ENCODE results near the gene TMPRSS3.

TMPRSS3 gene

GRCh38 chr21:42417533-42417932 is 21.7 kb upstream of the TMPRSS3 start:
- Histone ChIP-seq H3K27ac (ENCODE audit: low read depth, low read length) (no peak overlapping the region), H3K4me3 (ENCODE audit: low read depth, low read length) (no peak overlapping the region), H3K4me1 (ENCODE audit: control insufficient read depth, insufficient read depth, low read length) (peaks cover 3% of the 10 kb centered on the region; the same call in 1 of the 2 replicates), H3K9ac (ENCODE audit: low read depth, low read length) (no peak overlapping the region), H3K36me3 (ENCODE audit: control insufficient read depth, insufficient read depth, low read length) (no peaks in the 10 kb centered on the region), H3K9me3 (ENCODE audit: control insufficient read depth, insufficient read depth, low read length) (no peaks in the 10 kb centered on the region), H3K27me3 (ENCODE audit: control insufficient read depth, insufficient read depth, low read length) (no peaks in the 10 kb centered on the region)

- H3K27me3 ChIP-seq (ENCODE audit: control insufficient read depth, insufficient read depth, low read length): no peaks in the 10 kb centered on the region
- H3K27ac ChIP-seq (ENCODE audit: low read depth, low read length): peak overlapping the region; percentile 55
- no peaks in the 10 kb centered on the region for H3K36me3 ChIP-seq (ENCODE audit: control insufficient read depth, insufficient read depth, low read length)
- H3K4me1 ChIP-seq (ENCODE audit: control insufficient read depth, insufficient read depth, low read length): peaks cover 3% of the 10 kb centered on the region; the same call in 1 of the 2 replicates
- H3K9ac ChIP-seq (ENCODE audit: low read depth, low read length): no peak overlapping the region
- H3K4me3 ChIP-seq (ENCODE audit: low read depth, low read length): no peak overlapping the region
- no peaks in the 10 kb centered on the region for H3K9me3 ChIP-seq (ENCODE audit: control insufficient read depth, insufficient read depth, low read length)
Measured at GRCh38 chr21:42414928-42415769, 19.3 kb upstream of the TMPRSS3 start.

- H3K4me1 ChIP-seq (ENCODE audit: control insufficient read depth, insufficient read depth, low read length): peaks cover 7% of the 10 kb centered on the region; the same call in 1 of the 2 replicates
- H3K4me3 ChIP-seq (ENCODE audit: low read depth, low read length): no peak overlapping the region
- no peaks in the 10 kb centered on the region for H3K36me3 ChIP-seq (ENCODE audit: control insufficient read depth, insufficient read depth, low read length)
- no peaks in the 10 kb centered on the region for H3K9me3 ChIP-seq (ENCODE audit: control insufficient read depth, insufficient read depth, low read length)
- H3K9ac ChIP-seq (ENCODE audit: low read depth, low read length): no peak overlapping the region
- no peak overlapping the region for H3K27ac ChIP-seq (ENCODE audit: low read depth, low read length)
- no peaks in the 10 kb centered on the region for H3K27me3 ChIP-seq (ENCODE audit: control insufficient read depth, insufficient read depth, low read length)
Measured at GRCh38 chr21:42414553-42414927, 18.7 kb upstream of the TMPRSS3 start.

- Histone ChIP-seq H3K4me1 (ENCODE audit: control insufficient read depth, insufficient read depth, low read length) (peaks cover 7% of the 10 kb centered on the region; the same call in 1 of the 2 replicates), H3K4me3 (ENCODE audit: low read depth, low read length) (no peak overlapping the region)
Measured at GRCh38 chr21:42414066-42414465, 18.2 kb upstream of the TMPRSS3 start.

GRCh38 chr21:42413500-42413899 is 17.6 kb upstream of the TMPRSS3 start:
- Histone ChIP-seq H3K27me3 (ENCODE audit: control insufficient read depth, insufficient read depth, low read length) (no peaks in the 10 kb centered on the region), H3K4me1 (ENCODE audit: control insufficient read depth, insufficient read depth, low read length) (peaks cover 7% of the 10 kb centered on the region; the same call in 1 of the 2 replicates), H3K36me3 (ENCODE audit: control insufficient read depth, insufficient read depth, low read length) (no peaks in the 10 kb centered on the region), H3K9me3 (ENCODE audit: control insufficient read depth, insufficient read depth, low read length) (no peaks in the 10 kb centered on the region), H3K9ac (ENCODE audit: low read depth, low read length) (no peak overlapping the region), H3K4me3 (ENCODE audit: low read depth, low read length) (no peak overlapping the region), H3K27ac (ENCODE audit: low read depth, low read length) (no peak overlapping the region)

More at GRCh38 chr21:42414066-42414465, 18.2 kb upstream of the TMPRSS3 start:
- Histone ChIP-seq H3K9ac (ENCODE audit: low read depth, low read length) (no peak overlapping the region), H3K36me3 (ENCODE audit: control insufficient read depth, insufficient read depth, low read length) (no peaks in the 10 kb centered on the region), H3K27ac (ENCODE audit: low read depth, low read length) (no peak overlapping the region), H3K27me3 (ENCODE audit: control insufficient read depth, insufficient read depth, low read length) (no peaks in the 10 kb centered on the region), H3K9me3 (ENCODE audit: control insufficient read depth, insufficient read depth, low read length) (no peaks in the 10 kb centered on the region)

GRCh38 chr21:42413093-42413492 is 17.2 kb upstream of the TMPRSS3 start:
- Histone ChIP-seq H3K36me3 (ENCODE audit: control insufficient read depth, insufficient read depth, low read length) (no peaks in the 10 kb centered on the region), H3K27ac (ENCODE audit: low read depth, low read length) (no peak overlapping the region), H3K4me1 (ENCODE audit: control insufficient read depth, insufficient read depth, low read length) (peaks cover 7% of the 10 kb centered on the region; the same call in 1 of the 2 replicates), H3K4me3 (ENCODE audit: low read depth, low read length) (no peak overlapping the region), H3K9me3 (ENCODE audit: control insufficient read depth, insufficient read depth, low read length) (no peaks in the 10 kb centered on the region), H3K9ac (ENCODE audit: low read depth, low read length) (no peak overlapping the region), H3K27me3 (ENCODE audit: control insufficient read depth, insufficient read depth, low read length) (no peaks in the 10 kb centered on the region)

GRCh38 chr21:42412636-42412933 is 16.7 kb upstream of the TMPRSS3 start:
- H3K9ac ChIP-seq (ENCODE audit: low read depth, low read length): no peak overlapping the region
- no peaks in the 10 kb centered on the region for H3K36me3 ChIP-seq (ENCODE audit: control insufficient read depth, insufficient read depth, low read length)
- H3K27ac ChIP-seq (ENCODE audit: low read depth, low read length): no peak overlapping the region
- peaks cover 7% of the 10 kb centered on the region; the same call in 1 of the 2 replicates for H3K4me1 ChIP-seq (ENCODE audit: control insufficient read depth, insufficient read depth, low read length)
- no peak overlapping the region for H3K4me3 ChIP-seq (ENCODE audit: low read depth, low read length)
- no peaks in the 10 kb centered on the region for H3K9me3 ChIP-seq (ENCODE audit: control insufficient read depth, insufficient read depth, low read length)
- H3K27me3 ChIP-seq (ENCODE audit: control insufficient read depth, insufficient read depth, low read length): no peaks in the 10 kb centered on the region

- no peaks in the 10 kb centered on the region for H3K36me3 ChIP-seq (ENCODE audit: control insufficient read depth, insufficient read depth, low read length)
- peaks cover 7% of the 10 kb centered on the region; the same call in 1 of the 2 replicates for H3K4me1 ChIP-seq (ENCODE audit: control insufficient read depth, insufficient read depth, low read length)
- no peaks in the 10 kb centered on the region for H3K9me3 ChIP-seq (ENCODE audit: control insufficient read depth, insufficient read depth, low read length)
- no peaks in the 10 kb centered on the region for H3K27me3 ChIP-seq (ENCODE audit: control insufficient read depth, insufficient read depth, low read length)
- no peak overlapping the region for H3K27ac ChIP-seq (ENCODE audit: low read depth, low read length)
- H3K9ac ChIP-seq (ENCODE audit: low read depth, low read length): no peak overlapping the region
- H3K4me3 ChIP-seq (ENCODE audit: low read depth, low read length): no peak overlapping the region
Measured at GRCh38 chr21:42411891-42412635, 16.2 kb upstream of the TMPRSS3 start.

- no peak overlapping the region for H3K4me3 ChIP-seq (ENCODE audit: low read depth, low read length)
- H3K9me3 ChIP-seq (ENCODE audit: control insufficient read depth, insufficient read depth, low read length): no peaks in the 10 kb centered on the region
- H3K27me3 ChIP-seq (ENCODE audit: control insufficient read depth, insufficient read depth, low read length): no peaks in the 10 kb centered on the region
- peaks cover 7% of the 10 kb centered on the region; the same call in 1 of the 2 replicates for H3K4me1 ChIP-seq (ENCODE audit: control insufficient read depth, insufficient read depth, low read length)
- no peak overlapping the region for H3K9ac ChIP-seq (ENCODE audit: low read depth, low read length)
- no peak overlapping the region for H3K27ac ChIP-seq (ENCODE audit: low read depth, low read length)
- no peaks in the 10 kb centered on the region for H3K36me3 ChIP-seq (ENCODE audit: control insufficient read depth, insufficient read depth, low read length)
Measured at GRCh38 chr21:42411197-42411869, 15.5 kb upstream of the TMPRSS3 start.

- Histone ChIP-seq H3K9ac (ENCODE audit: low read depth, low read length) (no peak overlapping the region), H3K27me3 (ENCODE audit: control insufficient read depth, insufficient read depth, low read length) (no peaks in the 10 kb centered on the region), H3K9me3 (ENCODE audit: control insufficient read depth, insufficient read depth, low read length) (no peaks in the 10 kb centered on the region), H3K4me3 (ENCODE audit: low read depth, low read length) (no peak overlapping the region), H3K4me1 (ENCODE audit: control insufficient read depth, insufficient read depth, low read length) (0 out of 2 replicates have a peak, but pooled peaks cover 4% of the 10 kb centered on the region), H3K27ac (ENCODE audit: low read depth, low read length) (no peak overlapping the region), H3K36me3 (ENCODE audit: control insufficient read depth, insufficient read depth, low read length) (no peaks in the 10 kb centered on the region)
Measured at GRCh38 chr21:42409366-42409765, 13.5 kb upstream of the TMPRSS3 start.

All from HUES48 (cell line).